Mesothelial cell of epicardium (in vitro differentiated cells): ENCODE results near the gene RPP14. TPM values are rescaled to one million over a fixed set of nuclear protein-coding genes. Genes with fewer than 3 reads are reported as not detected.
"Not testable (repeated sequence)": the region's sequence is repeated elsewhere in the genome, so short reads cannot be mapped to it uniquely, and the experiment has no call there.

Experiments
- DNase-seq, 2 experiments: peaks; one replicate each; pipeline ENCODE4 v3.0.0; 2021; ENCODE audit warnings: low spot score in 2 of 2; ENCODE audit not compliant: unreplicated experiment in 2 of 2
- H3K27ac Mint-ChIP-seq: 2 replicates; pipeline ENCODE4 v1.8.0; 2021; ENCODE audit warnings: mixed read lengths
- H3K27me3 Mint-ChIP-seq: 2 replicates; pipeline ENCODE4 v1.8.0; 2021; ENCODE audit warnings: low read depth, mixed read lengths
- H3K36me3 Mint-ChIP-seq: 2 replicates; pipeline ENCODE4 v1.8.0; 2021; ENCODE audit warnings: mixed read lengths
- H3K4me1 Mint-ChIP-seq: 2 replicates; pipeline ENCODE4 v1.8.0; 2021; ENCODE audit warnings: mixed read lengths
- H3K4me3 Mint-ChIP-seq: 2 replicates; pipeline ENCODE4 v1.8.0; 2021; ENCODE audit warnings: mild to moderate bottlenecking, moderate library complexity, mixed read lengths
- H3K9me3 Mint-ChIP-seq: 2 replicates; pipeline ENCODE4 v1.8.0; 2021; ENCODE audit warnings: mixed read lengths
- total RNA-seq: library from RNA; stranded (reverse); gene quantifications from 3 replicates; pipeline ENCODE4 v1.2.1, GENCODE V29; 2021
- TF ChIP-seq, protein P1 (sequence below): fragments of 200-600 bp; sonication (generic); IDR thresholded peaks from one replicate; pipeline ENCODE4 v1.5.0; 2021; ENCODE audit warnings: antibody characterized with exemption; ENCODE audit not compliant: unreplicated experiment

Gene RPP14
- total RNA-seq, 1 donor from 2014 or later, result 24.2 TPM

DNA sequence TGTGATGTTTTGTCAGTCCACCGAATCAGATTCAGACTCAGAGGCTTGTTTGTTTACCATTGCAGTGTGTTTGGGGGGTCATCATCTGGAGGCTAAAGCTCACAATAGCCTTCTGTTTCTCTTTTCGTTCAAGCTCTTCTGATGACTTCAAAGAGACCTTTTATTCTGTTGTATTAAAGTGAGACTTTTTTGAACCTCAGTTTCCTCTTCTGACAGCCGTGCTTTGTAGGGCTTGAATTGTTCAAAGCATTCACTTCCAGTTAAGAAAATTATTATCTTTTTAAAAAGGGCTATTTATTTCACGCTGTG, 27.9 kb downstream of the RPP14 start:
- DNase-seq, result no peak
- Mint-ChIP-seq H3K27ac (no peak overlapping the region), H3K27me3 (no peaks in the 10 kb centered on the region), H3K36me3 (peaks cover 1% of the 10 kb centered on the region), H3K4me3 (peak overlapping the region; percentile 99), H3K4me1 (peaks cover 22% of the 10 kb centered on the region), H3K9me3 (no peaks in the 10 kb centered on the region)
- TF ChIP-seq, protein P1, sequence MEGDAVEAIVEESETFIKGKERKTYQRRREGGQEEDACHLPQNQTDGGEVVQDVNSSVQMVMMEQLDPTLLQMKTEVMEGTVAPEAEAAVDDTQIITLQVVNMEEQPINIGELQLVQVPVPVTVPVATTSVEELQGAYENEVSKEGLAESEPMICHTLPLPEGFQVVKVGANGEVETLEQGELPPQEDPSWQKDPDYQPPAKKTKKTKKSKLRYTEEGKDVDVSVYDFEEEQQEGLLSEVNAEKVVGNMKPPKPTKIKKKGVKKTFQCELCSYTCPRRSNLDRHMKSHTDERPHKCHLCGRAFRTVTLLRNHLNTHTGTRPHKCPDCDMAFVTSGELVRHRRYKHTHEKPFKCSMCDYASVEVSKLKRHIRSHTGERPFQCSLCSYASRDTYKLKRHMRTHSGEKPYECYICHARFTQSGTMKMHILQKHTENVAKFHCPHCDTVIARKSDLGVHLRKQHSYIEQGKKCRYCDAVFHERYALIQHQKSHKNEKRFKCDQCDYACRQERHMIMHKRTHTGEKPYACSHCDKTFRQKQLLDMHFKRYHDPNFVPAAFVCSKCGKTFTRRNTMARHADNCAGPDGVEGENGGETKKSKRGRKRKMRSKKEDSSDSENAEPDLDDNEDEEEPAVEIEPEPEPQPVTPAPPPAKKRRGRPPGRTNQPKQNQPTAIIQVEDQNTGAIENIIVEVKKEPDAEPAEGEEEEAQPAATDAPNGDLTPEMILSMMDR, result no peak

DNA sequence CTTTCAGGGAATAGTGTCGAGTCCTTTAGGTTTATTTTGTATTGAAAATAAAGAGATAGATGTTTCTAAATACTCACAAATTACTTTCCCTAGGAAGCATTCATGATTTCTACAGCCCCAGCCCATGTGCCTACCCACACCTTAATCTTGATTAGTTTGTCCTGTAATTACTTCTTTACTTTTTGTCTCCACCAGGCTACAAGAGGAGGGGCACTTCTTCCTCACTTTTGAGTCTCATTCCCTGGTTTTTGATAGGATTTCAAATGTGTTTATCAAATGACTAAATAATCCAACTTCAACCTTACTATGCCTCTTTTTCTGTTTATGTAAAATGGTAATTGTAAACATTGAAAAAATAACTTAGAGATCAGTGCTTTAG, 28.4 kb downstream of the RPP14 start:
- H3K27me3 Mint-ChIP-seq, result no peaks in the 10 kb centered on the region
- TF ChIP-seq, protein P1, result no peak
- H3K4me3 Mint-ChIP-seq, result peak overlapping the region; percentile 13
- no peak for DNase-seq
- H3K9me3 Mint-ChIP-seq, result no peaks in the 10 kb centered on the region
- H3K36me3 Mint-ChIP-seq, result peaks cover 2% of the 10 kb centered on the region
- H3K27ac Mint-ChIP-seq, result no peak overlapping the region
- peaks cover 22% of the 10 kb centered on the region for H3K4me1 Mint-ChIP-seq

DNA sequence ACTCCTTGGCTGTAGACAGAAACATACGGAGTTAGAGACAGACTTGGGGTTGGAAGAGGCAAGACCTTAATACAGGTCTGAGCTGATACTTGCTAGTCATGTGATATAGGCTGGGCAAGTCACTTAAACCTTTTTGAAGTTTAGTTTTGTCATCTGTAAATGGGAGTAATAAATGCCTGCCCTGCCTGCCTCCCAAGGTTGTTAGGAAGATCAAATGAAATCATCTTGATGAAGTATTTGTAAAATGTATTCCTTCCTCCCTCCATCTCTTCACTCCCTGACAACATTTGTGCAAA, 29.6 kb downstream of the RPP14 start:
- H3K27me3 Mint-ChIP-seq, result no peaks in the 10 kb centered on the region
- peak overlapping the region; percentile 4 for H3K27ac Mint-ChIP-seq
- no peak for DNase-seq
- peaks cover 2% of the 10 kb centered on the region for H3K36me3 Mint-ChIP-seq
- TF ChIP-seq, protein P1, result no peak
- H3K4me3 Mint-ChIP-seq, result no peak overlapping the region
- peaks cover 22% of the 10 kb centered on the region for H3K4me1 Mint-ChIP-seq
- no peaks in the 10 kb centered on the region for H3K9me3 Mint-ChIP-seq

DNA sequence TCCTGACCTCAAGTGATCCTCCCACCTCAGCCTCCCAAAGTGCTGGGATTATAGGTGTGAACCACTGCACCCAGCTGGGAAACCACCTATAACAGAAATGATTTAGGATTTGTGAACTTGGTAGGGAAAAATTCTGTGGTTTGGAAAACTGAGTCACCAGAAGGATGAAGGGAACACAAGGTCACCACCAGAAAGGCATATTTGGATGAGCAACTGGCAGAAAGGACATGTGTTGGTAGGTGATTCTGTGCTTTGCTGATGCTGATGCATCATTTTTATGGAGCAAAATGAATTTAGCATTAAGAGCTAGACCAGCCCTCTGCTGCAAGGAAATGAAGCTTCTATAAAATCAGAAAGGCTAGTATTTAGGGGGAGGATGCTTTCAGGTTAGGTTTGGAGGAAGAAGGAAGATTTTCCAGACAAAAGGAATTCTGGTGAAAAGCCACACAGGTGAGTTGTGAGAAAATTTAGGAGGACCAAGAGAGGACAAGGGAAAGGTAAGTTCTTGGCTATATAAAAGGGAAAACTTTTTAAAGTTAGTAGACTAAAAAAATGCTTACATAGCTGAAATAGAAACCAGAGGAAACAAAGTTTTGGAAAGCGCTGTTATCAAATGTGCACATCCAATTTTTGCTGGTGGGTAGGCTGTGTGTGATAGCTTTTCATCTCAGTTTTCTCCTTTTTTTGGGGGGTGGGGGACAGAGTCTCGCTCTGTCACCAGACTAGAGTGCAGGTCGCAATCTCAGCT, 30.3 kb downstream of the RPP14 start:
- no peak for DNase-seq
- Mint-ChIP-seq H3K4me3 (no peak overlapping the region), H3K4me1 (peaks cover 22% of the 10 kb centered on the region), H3K27me3 (no peaks in the 10 kb centered on the region), H3K27ac (no peak overlapping the region), H3K36me3 (peaks cover 2% of the 10 kb centered on the region), H3K9me3 (no peaks in the 10 kb centered on the region)
- TF ChIP-seq, protein P1, result no peak

DNA sequence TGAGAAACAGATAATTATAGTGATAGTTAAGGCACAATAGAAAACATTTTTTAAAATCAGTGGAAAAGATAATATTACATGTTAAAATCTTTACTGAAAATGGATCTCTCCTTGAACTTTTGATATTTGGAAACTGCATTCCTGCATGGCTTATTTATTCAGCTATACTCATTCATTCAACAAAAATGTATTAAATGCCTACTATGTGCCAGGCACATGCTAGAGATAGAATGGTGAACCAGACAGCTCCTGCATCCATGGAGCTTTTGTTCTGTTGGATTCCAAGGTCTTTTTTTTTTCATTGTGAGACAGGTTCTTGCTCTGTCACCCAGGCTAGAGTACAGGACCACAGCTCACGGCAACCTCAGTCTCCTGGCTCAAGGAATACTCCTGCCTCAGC, 31.1 kb downstream of the RPP14 start:
- Mint-ChIP-seq H3K4me3 (no peak overlapping the region), H3K27me3 (no peaks in the 10 kb centered on the region), H3K9me3 (no peaks in the 10 kb centered on the region), H3K4me1 (peaks cover 22% of the 10 kb centered on the region), H3K36me3 (peaks cover 2% of the 10 kb centered on the region), H3K27ac (no peak overlapping the region)
- no peak for DNase-seq
- TF ChIP-seq, protein P1, result no peak

DNA sequence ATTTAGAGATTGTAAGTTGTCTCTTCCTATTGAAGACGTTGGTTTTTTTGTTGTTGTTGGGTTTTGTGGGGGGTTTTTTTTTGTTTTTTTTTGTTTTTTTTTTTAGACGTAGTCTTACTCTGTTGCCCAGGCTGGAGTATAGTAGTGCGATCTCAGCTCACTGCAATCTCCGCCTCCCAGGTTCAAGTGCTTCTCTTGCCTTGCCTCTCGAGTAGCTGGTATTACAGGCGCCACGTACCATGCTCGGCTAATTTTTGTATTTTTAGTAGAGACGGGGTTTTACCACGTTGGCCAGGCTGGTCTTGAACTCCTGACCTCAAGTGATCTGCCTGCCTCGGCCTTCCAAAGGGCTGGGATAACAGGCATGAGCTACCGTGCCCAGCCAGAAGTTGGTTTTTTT, 33.1 kb downstream of the RPP14 start:
- peaks cover 13% of the 10 kb centered on the region for H3K4me1 Mint-ChIP-seq
- H3K27me3 Mint-ChIP-seq, DNase-seq, H3K27ac Mint-ChIP-seq, H3K36me3 Mint-ChIP-seq, H3K4me3 Mint-ChIP-seq, H3K9me3 Mint-ChIP-seq: not testable (repeated sequence)
